H9 (cell line): Measurements from ENCODE around the gene PTPRN2. TPM values are rescaled to one million over a fixed set of nuclear protein-coding genes. Genes with fewer than 3 reads are reported as not detected.

Experiments
- DNase-seq: peaks from one replicate; pipeline ENCODE4 v3.0.0-alpha.2; 2017
- H2AFZ ChIP-seq: one replicate; pipeline ENCODE4 v1.6.1; 2013; ENCODE audit warnings: mild to moderate bottlenecking, low read length, control low read depth, moderate library complexity
- H2AK5ac ChIP-seq: 2 replicates; pipeline ENCODE4 v1.6.1; 2013; ENCODE audit warnings: low read length, control low read depth, mixed read lengths; ENCODE audit not compliant: insufficient read length
- H2BK120ac ChIP-seq: one replicate; pipeline ENCODE4 v1.6.1; 2013; ENCODE audit warnings: low read depth, mild to moderate bottlenecking, low read length, control low read depth, inconsistent platforms; ENCODE audit not compliant: poor library complexity, severe bottlenecking
- H2BK12ac ChIP-seq: 2 replicates; pipeline ENCODE4 v1.6.1; 2013; ENCODE audit warnings: low read length, control low read depth, mixed read lengths, low read depth; ENCODE audit not compliant: insufficient read length
- H2BK15ac ChIP-seq: 2 replicates; pipeline ENCODE4 v1.6.1; 2013; ENCODE audit warnings: low read depth, low read length, control low read depth
- H2BK20ac ChIP-seq: one replicate; pipeline ENCODE4 v1.6.1; 2013; ENCODE audit warnings: low read depth, mild to moderate bottlenecking, low read length, control low read depth, inconsistent platforms; ENCODE audit not compliant: poor library complexity, severe bottlenecking
- H2BK5ac ChIP-seq: 2 replicates; pipeline ENCODE4 v1.6.1; 2013; ENCODE audit warnings: low read length, control low read depth, mixed read lengths; ENCODE audit not compliant: insufficient read length
- H3K14ac ChIP-seq: 2 replicates; pipeline ENCODE4 v1.6.1; 2013; ENCODE audit warnings: low read length, control low read depth; ENCODE audit not compliant: insufficient read depth
- H3K18ac ChIP-seq: 2 replicates; pipeline ENCODE4 v1.6.1; 2013; ENCODE audit warnings: low read depth, mild to moderate bottlenecking, mixed read lengths, low read length, control low read depth; ENCODE audit not compliant: insufficient read length
- H3K23ac ChIP-seq: 2 replicates; pipeline ENCODE4 v1.6.1; 2013; ENCODE audit warnings: low read length, control low read depth, mixed read lengths, low read depth; ENCODE audit not compliant: insufficient read length
- H3K23me2 ChIP-seq: 2 replicates; pipeline ENCODE4 v1.6.1; 2013; ENCODE audit warnings: low read depth, mild to moderate bottlenecking, mixed read lengths, low read length, control low read depth; ENCODE audit not compliant: insufficient read length, poor library complexity, severe bottlenecking
- H3K27ac ChIP-seq: 2 replicates; pipeline ENCODE4 v1.5.1; 2013; ENCODE audit warnings: low read length, control low read depth, mixed read lengths, low read depth; ENCODE audit not compliant: insufficient read length
- H3K27me3 ChIP-seq: 2 replicates; pipeline ENCODE4 v1.6.1; 2013; ENCODE audit warnings: low read length, control low read depth, inconsistent platforms; ENCODE audit not compliant: insufficient read depth
- H3K4ac ChIP-seq: 2 replicates; pipeline ENCODE4 v1.6.1; 2013; ENCODE audit warnings: low read depth, mild to moderate bottlenecking, control low read depth, inconsistent platforms, low read length, moderate library complexity
- H3K4me1 ChIP-seq: 2 replicates; pipeline ENCODE4 v1.6.1; 2013; ENCODE audit warnings: low read length, control low read depth, inconsistent platforms; ENCODE audit not compliant: insufficient read depth
- H3K4me2 ChIP-seq: 2 replicates; pipeline ENCODE4 v1.6.1; 2013; ENCODE audit warnings: low read length, control low read depth, mixed read lengths; ENCODE audit not compliant: insufficient read length, insufficient read depth
- H3K56ac ChIP-seq: 2 replicates; pipeline ENCODE4 v1.6.1; 2013; ENCODE audit warnings: low read depth, mild to moderate bottlenecking, mixed read lengths, low read length, control low read depth; ENCODE audit not compliant: insufficient read length
- H3K79me1 ChIP-seq: 2 replicates; pipeline ENCODE4 v1.6.1; 2013; ENCODE audit warnings: low read depth, mild to moderate bottlenecking, moderate library complexity, low read length, control low read depth, inconsistent platforms; ENCODE audit not compliant: insufficient read depth, poor library complexity, severe bottlenecking
- H3K79me2 ChIP-seq: 2 replicates; pipeline ENCODE4 v1.6.1; 2013; ENCODE audit warnings: low read length, control low read depth, inconsistent platforms; ENCODE audit not compliant: insufficient read depth
- H3K9ac ChIP-seq: 2 replicates; pipeline ENCODE4 v1.6.1; 2013; ENCODE audit warnings: low read length, control low read depth, mixed read lengths; ENCODE audit not compliant: insufficient read length; ENCODE audit errors: extremely low read depth
- H3K9me3 ChIP-seq: one replicate; pipeline ENCODE4 v1.6.1; 2013; ENCODE audit warnings: low read depth, low read length, inconsistent platforms; ENCODE audit not compliant: control insufficient read depth
- H3T11ph ChIP-seq: one replicate; pipeline ENCODE4 v1.6.1; 2013; ENCODE audit warnings: mild to moderate bottlenecking, low read length, control low read depth, inconsistent platforms
- H4K20me1 ChIP-seq: one replicate; pipeline ENCODE4 v1.6.1; 2013; ENCODE audit not compliant: control insufficient read depth, insufficient read length, insufficient read depth
- H4K5ac ChIP-seq: 2 replicates; pipeline ENCODE4 v1.6.1; 2013; ENCODE audit warnings: low read depth, mild to moderate bottlenecking, mixed read lengths, low read length, control low read depth; ENCODE audit not compliant: insufficient read length
- H4K8ac ChIP-seq: replicated peaks from 2 replicates; pipeline ENCODE4 v1.6.1; 2013; ENCODE audit warnings: low read length, control low read depth, mixed read lengths, low read depth; ENCODE audit not compliant: insufficient read length
- H4K91ac ChIP-seq: 2 replicates; pipeline ENCODE4 v1.6.1; 2013; ENCODE audit warnings: low read depth, mild to moderate bottlenecking, moderate library complexity, mixed read lengths, low read length, control low read depth; ENCODE audit not compliant: insufficient read length
- H3K27ac Mint-ChIP-seq, 3 experiments: 2 replicates in 2 of 3; 3 replicates in 1 of 3; pipeline ENCODE4 v1.8.0; 2020 to 2021; ENCODE audit warnings: mixed read lengths in 3 of 3, mild to moderate bottlenecking in 1 of 3, moderate library complexity in 1 of 3
- H3K27me3 Mint-ChIP-seq: 2 replicates; pipeline ENCODE4 v1.8.0; 2021; ENCODE audit warnings: low read depth, mild to moderate bottlenecking, moderate library complexity, mixed read lengths
- H3K36me3 Mint-ChIP-seq, 3 experiments: 2 replicates in 2 of 3; 3 replicates in 1 of 3; pipeline ENCODE4 v1.8.0; 2020 to 2021; ENCODE audit warnings: low read depth in 3 of 3, mixed read lengths in 3 of 3; ENCODE audit not compliant: insufficient read depth in 1 of 3
- H3K4me1 Mint-ChIP-seq, 2 experiments: 2 replicates each; pipeline ENCODE4 v1.8.0; 2020; ENCODE audit warnings: mixed read lengths in 2 of 2
- H3K4me3 Mint-ChIP-seq, 2 experiments: 2 replicates in 1 of 2; 3 replicates in 1 of 2; pipeline ENCODE4 v1.8.0; 2020 to 2021; ENCODE audit warnings: mild to moderate bottlenecking in 2 of 2, mixed read lengths in 2 of 2, moderate library complexity in 1 of 2
- H3K9me3 Mint-ChIP-seq, 2 experiments: 2 replicates in 1 of 2; 3 replicates in 1 of 2; pipeline ENCODE4 v1.8.0; 2020; ENCODE audit warnings: mild to moderate bottlenecking in 2 of 2, mixed read lengths in 2 of 2, moderate library complexity in 1 of 2
- WGBS: extraction: QIAGEN DNeasy Blood & Tissue Kit; methylation state at CpG from one replicate; pipeline ENCODE4 v1.1.7; 2013; ENCODE audit warnings: missing lambda C conversion rate, low lambda C conversion rate, mixed read lengths; ENCODE audit not compliant: insufficient read length; ENCODE audit errors: extremely low coverage; 5-methylcytosine and 5-hydroxymethylcytosine counted together
- total RNA-seq: library from RNA; stranded (reverse); gene quantifications from 2 replicates; pipeline ENCODE4 v1.2.1, GENCODE V29; 2021
- TF ChIP-seq, protein P1 (sequence below): fragments of 200-600 bp; sonication (generic); conservative IDR thresholded peaks from 3 replicates; pipeline ENCODE4 v1.8.0; 2021; ENCODE audit warnings: antibody characterized with exemption, mild to moderate bottlenecking

Gene PTPRN2
- total RNA-seq, 1 experiment from 2014 or later, result 5.2 TPM

DNA sequence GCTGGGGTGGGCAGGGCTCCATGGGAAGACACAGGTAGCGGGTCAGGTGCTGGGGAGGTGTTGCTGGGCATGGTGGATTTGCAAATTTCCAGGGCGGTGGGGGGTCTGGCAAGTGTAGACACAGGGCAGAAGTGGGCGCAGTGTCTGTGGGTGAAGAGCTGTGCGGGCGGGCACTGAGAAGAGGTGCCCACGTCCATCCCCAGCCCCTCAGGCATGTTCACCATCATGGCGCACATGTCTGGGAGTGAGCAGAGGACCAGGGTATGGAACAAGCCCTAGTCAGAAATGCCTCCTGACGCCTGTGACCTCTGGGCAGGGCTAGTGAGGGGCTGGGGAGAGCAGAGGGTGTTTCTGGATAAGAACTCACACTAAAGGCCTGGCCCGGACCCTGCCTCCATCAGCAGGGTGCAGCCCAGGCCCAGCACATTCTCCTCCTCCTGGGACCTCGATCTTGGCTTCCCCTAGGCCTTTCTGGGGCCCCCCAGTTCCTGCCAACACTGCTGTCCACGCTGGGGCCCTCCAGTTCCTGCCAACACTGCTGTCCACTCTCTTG, 612.9 kb downstream of the PTPRN2 start:
- Histone ChIP-seq H3K27ac (no peak overlapping the region), H3K14ac (no peak overlapping the region), H3K4me1 (no peaks in the 10 kb centered on the region), H2AK5ac (no peak overlapping the region), H3K23ac (no peak overlapping the region), H4K5ac (no peak overlapping the region), H2BK5ac (no peak overlapping the region), H3K9ac (no peak overlapping the region), H3T11ph (no peak overlapping the region), H3K27me3 (no peaks in the 10 kb centered on the region), H3K79me2 (no peaks in the 10 kb centered on the region), H3K23me2 (no peaks in the 10 kb centered on the region), H4K20me1 (no peaks in the 10 kb centered on the region), H2BK15ac (no peak overlapping the region), H3K18ac (no peak overlapping the region), H2BK120ac (no peak overlapping the region), H3K9me3 (peaks cover 51% of the 10 kb centered on the region), H3K56ac (no peak overlapping the region), H2BK20ac (no peak overlapping the region), H3K79me1 (no peaks in the 10 kb centered on the region), H2AFZ (no peak overlapping the region), H2BK12ac (no peak overlapping the region), H3K4ac (no peak overlapping the region), H3K4me2 (no peak overlapping the region), H4K91ac (no peak overlapping the region), H4K8ac (no peak overlapping the region)
- Mint-ChIP-seq H3K27me3 (peaks cover 7% of the 10 kb centered on the region), H3K9me3 (peaks cover 47 to 51% of the 10 kb centered on the region in 2 experiments), H3K4me1 (peaks cover 0 to 3% of the 10 kb centered on the region in 2 experiments; a peak in 2 of 4 replicates), H3K36me3 (peaks cover 7 to 39% (median 25%) of the 10 kb centered on the region in 3 experiments), H3K4me3 (no peak overlapping the region), H3K27ac (no peak overlapping the region)
- peak; percentile 18 for DNase-seq
- no CpG with 5 or more reads among the region's 11 CpGs for WGBS
- TF ChIP-seq, protein P1, sequence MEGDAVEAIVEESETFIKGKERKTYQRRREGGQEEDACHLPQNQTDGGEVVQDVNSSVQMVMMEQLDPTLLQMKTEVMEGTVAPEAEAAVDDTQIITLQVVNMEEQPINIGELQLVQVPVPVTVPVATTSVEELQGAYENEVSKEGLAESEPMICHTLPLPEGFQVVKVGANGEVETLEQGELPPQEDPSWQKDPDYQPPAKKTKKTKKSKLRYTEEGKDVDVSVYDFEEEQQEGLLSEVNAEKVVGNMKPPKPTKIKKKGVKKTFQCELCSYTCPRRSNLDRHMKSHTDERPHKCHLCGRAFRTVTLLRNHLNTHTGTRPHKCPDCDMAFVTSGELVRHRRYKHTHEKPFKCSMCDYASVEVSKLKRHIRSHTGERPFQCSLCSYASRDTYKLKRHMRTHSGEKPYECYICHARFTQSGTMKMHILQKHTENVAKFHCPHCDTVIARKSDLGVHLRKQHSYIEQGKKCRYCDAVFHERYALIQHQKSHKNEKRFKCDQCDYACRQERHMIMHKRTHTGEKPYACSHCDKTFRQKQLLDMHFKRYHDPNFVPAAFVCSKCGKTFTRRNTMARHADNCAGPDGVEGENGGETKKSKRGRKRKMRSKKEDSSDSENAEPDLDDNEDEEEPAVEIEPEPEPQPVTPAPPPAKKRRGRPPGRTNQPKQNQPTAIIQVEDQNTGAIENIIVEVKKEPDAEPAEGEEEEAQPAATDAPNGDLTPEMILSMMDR, result no peak
